ENCODE results near the gene PDE2A. TPM values are rescaled to one million over a fixed set of nuclear protein-coding genes. Genes with fewer than 3 reads are reported as not detected.

Gene PDE2A
- total RNA-seq, 1 donor from 2014 or later = 3.0 TPM

DNA sequence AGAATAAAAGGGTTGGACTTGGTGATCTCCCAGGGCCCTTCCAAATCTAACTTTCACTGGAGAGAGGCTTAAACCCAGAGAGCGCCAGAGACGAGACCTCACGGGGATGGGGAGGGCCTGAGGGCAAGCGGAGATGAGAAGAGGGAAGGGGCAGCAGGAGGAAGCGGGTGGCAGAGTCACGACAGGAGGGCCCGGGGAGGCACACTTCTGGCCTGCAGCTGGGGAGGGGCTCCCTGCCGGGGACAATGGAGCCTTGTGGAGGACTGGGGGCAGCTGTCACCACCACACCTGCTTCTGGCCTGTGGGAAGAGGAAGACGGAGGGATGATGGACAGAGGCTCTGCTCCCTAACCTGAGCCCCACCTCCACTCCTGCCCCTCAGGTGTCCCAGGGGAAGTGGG lies 40.2 kb downstream of the PDE2A start:
- H3K4me3 Mint-ChIP-seq = no peak overlapping the region
- no peaks in the 10 kb centered on the region for H3K9me3 Mint-ChIP-seq
- DNase-seq (ENCODE audit: low read depth, low spot score) = no peak
- TF ChIP-seq, protein P1, sequence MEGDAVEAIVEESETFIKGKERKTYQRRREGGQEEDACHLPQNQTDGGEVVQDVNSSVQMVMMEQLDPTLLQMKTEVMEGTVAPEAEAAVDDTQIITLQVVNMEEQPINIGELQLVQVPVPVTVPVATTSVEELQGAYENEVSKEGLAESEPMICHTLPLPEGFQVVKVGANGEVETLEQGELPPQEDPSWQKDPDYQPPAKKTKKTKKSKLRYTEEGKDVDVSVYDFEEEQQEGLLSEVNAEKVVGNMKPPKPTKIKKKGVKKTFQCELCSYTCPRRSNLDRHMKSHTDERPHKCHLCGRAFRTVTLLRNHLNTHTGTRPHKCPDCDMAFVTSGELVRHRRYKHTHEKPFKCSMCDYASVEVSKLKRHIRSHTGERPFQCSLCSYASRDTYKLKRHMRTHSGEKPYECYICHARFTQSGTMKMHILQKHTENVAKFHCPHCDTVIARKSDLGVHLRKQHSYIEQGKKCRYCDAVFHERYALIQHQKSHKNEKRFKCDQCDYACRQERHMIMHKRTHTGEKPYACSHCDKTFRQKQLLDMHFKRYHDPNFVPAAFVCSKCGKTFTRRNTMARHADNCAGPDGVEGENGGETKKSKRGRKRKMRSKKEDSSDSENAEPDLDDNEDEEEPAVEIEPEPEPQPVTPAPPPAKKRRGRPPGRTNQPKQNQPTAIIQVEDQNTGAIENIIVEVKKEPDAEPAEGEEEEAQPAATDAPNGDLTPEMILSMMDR (conservative IDR thresholded peaks at IDR 0.05) = no peak
- H3K27me3 Mint-ChIP-seq (ENCODE audit: low read depth) = peaks cover 14% of the 10 kb centered on the region
- H3K36me3 Mint-ChIP-seq (ENCODE audit: low read depth) = no peaks in the 10 kb centered on the region
- H3K27ac Mint-ChIP-seq (ENCODE audit: unreplicated experiment) = no peak overlapping the region
- H3K4me1 Mint-ChIP-seq = peaks cover 36% of the 10 kb centered on the region

DNA sequence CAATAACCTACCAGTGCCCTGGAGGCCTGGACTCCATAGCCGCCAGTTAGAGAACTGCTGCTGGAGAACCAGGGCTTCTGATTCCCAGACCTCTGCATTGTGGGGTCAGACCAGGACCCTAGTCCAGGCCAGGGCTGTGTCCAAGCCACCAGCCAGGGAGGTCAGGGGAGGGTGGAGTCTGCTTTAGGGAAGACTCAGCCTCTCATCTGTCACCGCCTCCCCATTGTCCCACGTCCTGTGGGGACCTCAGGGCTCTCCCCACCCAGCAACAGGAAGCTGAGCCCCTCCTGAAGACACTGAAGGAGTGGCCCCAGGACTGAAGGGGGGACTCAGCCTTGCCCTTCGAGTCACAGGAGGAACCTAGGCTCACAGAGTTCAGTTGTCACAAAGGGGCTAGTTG lies 41.2 kb downstream of the PDE2A start:
- Mint-ChIP-seq H3K9me3 (no peaks in the 10 kb centered on the region), H3K36me3 (ENCODE audit: low read depth) (no peaks in the 10 kb centered on the region), H3K27ac (ENCODE audit: unreplicated experiment) (peak overlapping the region; percentile 83), H3K4me1 (peaks cover 36% of the 10 kb centered on the region), H3K4me3 (no peak overlapping the region), H3K27me3 (ENCODE audit: low read depth) (peaks cover 12% of the 10 kb centered on the region)
- DNase-seq (ENCODE audit: low read depth, low spot score) = no peak
- TF ChIP-seq, protein P1 (conservative IDR thresholded peaks at IDR 0.05) = no peak

DNA sequence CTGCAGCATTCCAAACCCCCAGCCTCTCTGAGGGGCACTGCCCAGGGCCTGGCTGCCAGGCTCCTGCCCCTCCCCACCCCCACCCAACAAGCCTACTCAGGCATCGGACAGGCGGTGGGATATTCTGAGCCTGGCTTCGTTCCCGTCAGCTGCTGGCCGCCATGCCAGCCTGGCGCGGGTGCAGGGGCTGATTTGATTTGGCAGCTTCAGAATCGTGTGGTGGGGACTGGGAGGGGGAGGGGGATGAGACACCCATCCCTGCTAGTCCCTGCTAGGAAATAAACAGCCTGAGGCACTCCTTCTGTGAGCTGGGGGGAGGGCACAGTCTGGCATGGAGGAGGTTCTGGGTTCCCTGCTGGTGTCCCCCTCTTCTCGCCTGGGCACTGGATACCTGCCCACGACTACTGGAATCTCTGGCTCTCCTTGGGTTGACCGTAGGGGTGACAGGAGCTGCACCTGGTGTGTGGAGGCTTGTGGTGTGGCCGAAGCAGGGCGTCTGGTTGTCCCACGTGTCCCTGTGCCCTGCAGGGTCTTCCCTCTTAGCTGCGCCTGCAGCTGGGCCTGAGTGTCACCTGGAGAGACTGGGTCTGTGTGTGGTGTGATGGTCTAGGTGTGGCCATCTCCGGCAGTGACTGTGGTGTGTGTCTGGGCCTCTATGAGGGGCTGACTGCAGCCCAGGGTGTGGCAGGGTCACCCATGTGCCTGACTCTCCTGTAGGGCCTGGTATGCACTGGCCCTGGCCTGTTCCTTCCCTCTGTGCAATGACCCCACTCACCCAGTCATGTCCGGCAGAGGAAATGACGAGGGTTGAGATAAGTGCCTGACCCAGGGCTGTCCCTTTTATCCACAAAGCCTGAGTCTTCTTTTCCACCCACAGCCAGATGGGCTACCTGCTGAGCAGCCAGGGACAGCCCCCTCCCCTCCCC lies 42.2 kb downstream of the PDE2A start:
- no peak for DNase-seq (ENCODE audit: low read depth, low spot score)
- peaks cover 7% of the 10 kb centered on the region for H3K27me3 Mint-ChIP-seq (ENCODE audit: low read depth)
- H3K9me3 Mint-ChIP-seq = no peaks in the 10 kb centered on the region
- peak overlapping the region; percentile 78 for H3K27ac Mint-ChIP-seq (ENCODE audit: unreplicated experiment)
- H3K4me1 Mint-ChIP-seq = peaks cover 32% of the 10 kb centered on the region
- H3K36me3 Mint-ChIP-seq (ENCODE audit: low read depth) = no peaks in the 10 kb centered on the region
- H3K4me3 Mint-ChIP-seq = no peak overlapping the region
- TF ChIP-seq, protein P1 (conservative IDR thresholded peaks at IDR 0.05) = no peak

DNA sequence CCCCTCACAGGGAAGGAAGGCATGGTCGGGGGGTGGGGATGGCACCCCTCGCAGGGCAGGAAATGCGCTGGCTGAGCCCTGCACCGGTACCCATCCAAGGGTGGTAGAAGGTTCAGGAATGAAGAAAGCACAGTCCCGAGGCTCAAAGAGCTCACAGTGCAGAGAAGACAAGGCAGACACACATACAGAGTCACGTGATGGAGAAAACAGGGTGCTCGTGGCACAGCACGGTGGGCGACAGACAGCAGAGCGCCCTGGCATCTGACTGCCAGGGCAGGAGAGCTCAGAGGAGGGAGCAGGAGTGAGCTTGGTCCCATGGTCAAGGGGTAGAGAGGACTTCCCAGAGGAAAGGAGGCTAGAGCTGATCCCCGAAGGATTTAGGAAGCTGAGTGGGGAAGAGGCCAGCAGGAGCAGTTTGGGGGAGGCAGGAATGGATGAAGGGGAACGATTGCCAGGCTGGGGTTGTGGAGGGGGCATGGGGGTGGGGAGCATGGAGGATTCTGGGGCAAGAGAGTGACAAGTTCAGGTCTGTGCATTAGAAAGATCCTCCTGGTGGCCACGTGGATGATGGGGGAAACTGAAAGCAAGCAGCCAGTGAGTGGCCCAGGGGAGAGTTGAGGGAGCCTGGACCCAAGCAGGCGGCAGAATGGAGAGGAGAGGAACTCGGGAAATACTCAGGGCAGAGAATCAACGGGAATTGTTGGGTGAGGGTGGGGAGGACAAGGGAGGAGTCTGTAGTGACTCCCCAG lies 43.9 kb downstream of the PDE2A start:
- H3K36me3 Mint-ChIP-seq (ENCODE audit: low read depth) = no peaks in the 10 kb centered on the region
- H3K27me3 Mint-ChIP-seq (ENCODE audit: low read depth) = peaks cover under 1% of the 10 kb centered on the region
- H3K9me3 Mint-ChIP-seq = no peaks in the 10 kb centered on the region
- peaks cover 28% of the 10 kb centered on the region for H3K4me1 Mint-ChIP-seq
- H3K27ac Mint-ChIP-seq (ENCODE audit: unreplicated experiment) = peak overlapping the region; percentile 71
- TF ChIP-seq, protein P1 (conservative IDR thresholded peaks at IDR 0.05) = no peak
- no peak overlapping the region for H3K4me3 Mint-ChIP-seq
- DNase-seq (ENCODE audit: low read depth, low spot score) = no peak

DNA sequence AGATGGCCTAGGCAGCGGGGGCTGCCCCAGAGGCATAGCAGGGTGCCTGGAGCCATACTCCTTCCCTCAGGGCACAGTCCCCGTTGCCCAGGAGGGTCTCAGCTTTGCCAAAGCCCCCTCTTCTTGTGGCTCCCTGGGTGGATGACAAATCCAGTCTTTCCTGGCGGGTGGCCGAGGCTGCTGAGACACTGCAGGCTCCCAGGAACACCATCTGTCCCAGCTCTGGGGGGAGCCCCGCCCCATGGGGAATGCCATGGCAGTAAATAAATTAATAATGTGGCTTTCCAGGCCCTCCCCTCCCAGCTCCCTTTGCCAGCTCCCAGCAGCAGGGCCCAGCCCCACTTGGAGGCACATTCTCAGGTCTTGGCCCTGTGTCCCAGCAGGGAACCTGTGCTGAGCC lies 45.0 kb downstream of the PDE2A start:
- TF ChIP-seq, protein P1 (conservative IDR thresholded peaks at IDR 0.05) = no peak
- Mint-ChIP-seq H3K27me3 (ENCODE audit: low read depth) (no peaks in the 10 kb centered on the region), H3K4me3 (no peak overlapping the region), H3K27ac (ENCODE audit: unreplicated experiment) (no peak overlapping the region), H3K4me1 (peaks cover 24% of the 10 kb centered on the region), H3K36me3 (ENCODE audit: low read depth) (no peaks in the 10 kb centered on the region), H3K9me3 (no peaks in the 10 kb centered on the region)
- DNase-seq (ENCODE audit: low read depth, low spot score) = no peak
